ENCODE measurements around the gene CUEDC1. TPM values are rescaled to one million over a fixed set of nuclear protein-coding genes. Genes with fewer than 3 reads are reported as not detected.

CUEDC1 gene
- total and polyA plus RNA-seq, 8 donors, result 16.5 to 30.4 (median 21.7) TPM

- no peak for ATAC-seq
- Histone ChIP-seq H3K4me1 (peaks cover 0 to 15% (median 0%) of the 10 kb centered on the region in 3 donors), H3K4me3 (peak overlapping the region in 3 of 4 donors; percentile 71 to 86 (median 86)), H3K27me3 (no peaks in the 10 kb centered on the region), H3K36me3 (no peaks in the 10 kb centered on the region), H3K9me3 (no peaks in the 10 kb centered on the region), H3K27ac (peak overlapping the region; percentile 82 to 95 (median 93))
- TF ChIP-seq CTCF (IDR thresholded peaks at IDR 0.05), result no peak
- no peak for FAIRE-seq
- DNase-seq, result peak in 1 of 6 donors; percentile 44
- intact Hi-C loops (cut with DNase I), result loop anchor here in 1 of 3 donors (10.0 kb wide), 1 partner anchor 59 kb away; no protein-coding TSS in a partner anchor
- 67 to 74% methylated on average over 13 of the region's 13 CpGs for WGBS, 2 donors
Measured at GRCh38 chr17:57953705-57954396, 1.4 kb downstream of the CUEDC1 start.

- ATAC-seq, result no peak
- DNase-seq, result no peak
- H3K9me3 ChIP-seq, result no peaks in the 10 kb centered on the region
- WGBS, 2 donors, result 78 to 91% methylated on average over 1 of the region's 1 CpG
- TF ChIP-seq CTCF (IDR thresholded peaks at IDR 0.05), result no peak
- intact Hi-C loops (cut with DNase I), result loop anchor here in 1 of 3 donors (10.0 kb wide), 1 partner anchor 58 kb away; no protein-coding TSS in a partner anchor
- peak overlapping the region in 1 of 4 donors; percentile 92 for H3K27ac ChIP-seq
- peaks cover 0 to 20% (median 0%) of the 10 kb centered on the region in 3 donors for H3K4me1 ChIP-seq
- no peaks in the 10 kb centered on the region for H3K36me3 ChIP-seq
- no peaks in the 10 kb centered on the region for H3K27me3 ChIP-seq
- FAIRE-seq, result no peak
- H3K4me3 ChIP-seq, result no peak overlapping the region
Measured at GRCh38 chr17:57953219-57953618, 2.0 kb downstream of the CUEDC1 start.

GRCh38 chr17:57949649-57950048, 5.6 kb downstream of the CUEDC1 start:
- FAIRE-seq (no peak), DNase-seq (no peak), ATAC-seq (no peak)
- Histone ChIP-seq H3K27ac (peak overlapping the region in 1 of 4 donors; percentile 74), H3K4me3 (no peak overlapping the region), H3K36me3 (no peaks in the 10 kb centered on the region), H3K4me1 (peaks cover 7 to 24% (median 8%) of the 10 kb centered on the region in 3 donors), H3K27me3 (no peaks in the 10 kb centered on the region), H3K9me3 (no peaks in the 10 kb centered on the region)
- 97 to 98% methylated on average over 5 of the region's 5 CpGs for WGBS, 2 donors
- TF ChIP-seq CTCF (IDR thresholded peaks at IDR 0.05), result no peak
- intact Hi-C loops (cut with DNase I), result loop anchor here in 1 of 3 donors (10.0 kb wide), 1 partner anchor 55 kb away; no protein-coding TSS in a partner anchor

DNA sequence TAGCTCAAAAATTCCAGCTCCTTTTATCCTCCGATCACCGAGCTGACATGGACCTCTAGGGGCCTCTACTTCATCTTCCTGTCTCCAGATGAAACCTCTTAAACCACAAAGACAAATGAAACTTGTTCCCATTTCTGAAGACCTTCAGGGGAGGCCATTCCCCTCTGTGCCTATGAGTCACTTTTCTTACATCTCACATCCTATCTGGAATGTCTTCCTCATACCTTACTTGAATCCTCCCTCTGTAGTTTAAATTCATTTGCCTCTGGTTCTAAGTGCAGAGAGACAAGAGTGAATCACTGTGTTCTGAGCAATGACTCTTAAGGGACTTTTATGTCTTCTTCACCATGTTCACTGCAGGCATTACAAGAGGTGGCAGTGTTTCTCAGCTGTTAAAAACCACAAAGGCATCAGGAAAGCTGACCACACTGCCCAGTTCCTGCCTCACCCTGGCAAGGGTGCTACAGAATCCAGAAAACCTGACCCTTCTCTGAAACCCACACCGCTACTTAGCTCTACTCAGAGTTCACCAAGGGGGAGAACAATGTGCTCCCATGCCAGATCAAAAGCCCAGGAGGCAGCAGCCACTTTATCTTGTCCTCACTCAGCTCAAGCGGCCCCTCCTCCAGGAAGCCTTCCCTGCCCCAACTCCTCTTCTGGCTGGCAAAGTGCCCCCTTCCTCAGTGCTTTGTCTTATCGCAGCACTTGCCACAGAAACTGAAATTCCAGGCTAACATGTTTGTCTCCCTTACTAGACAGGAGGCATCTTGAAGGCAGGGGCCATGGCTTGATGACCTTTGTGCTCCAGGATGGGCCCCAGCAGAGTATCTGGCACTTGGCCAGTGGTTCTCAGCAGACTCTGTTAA, 6.4 kb downstream of the CUEDC1 start:
- intact Hi-C loops (cut with DNase I), result no loop called here
- TF ChIP-seq CTCF (IDR thresholded peaks at IDR 0.05), result no peak
- Histone ChIP-seq H3K4me3 (no peak overlapping the region), H3K36me3 (no peaks in the 10 kb centered on the region), H3K9me3 (no peaks in the 10 kb centered on the region), H3K27ac (peak overlapping the region in 3 of 4 donors; percentile 49 to 89 (median 74)), H3K27me3 (no peaks in the 10 kb centered on the region), H3K4me1 (peaks cover 7 to 20% (median 8%) of the 10 kb centered on the region in 3 donors)
- 70 to 81% methylated on average over 5 of the region's 5 CpGs for WGBS, 2 donors
- ATAC-seq (peak; percentile 18 to 35 (median 31)), FAIRE-seq (no peak), DNase-seq (peak in 1 of 6 donors; percentile 33)
